ENCODE data around the gene TBC1D8. TPM values are rescaled to one million over a fixed set of nuclear protein-coding genes. Genes with fewer than 3 reads are reported as not detected.

TBC1D8 gene
- total RNA-seq, 1 experiment from 2014 or later, result 48.1 TPM

GRCh38 chr2:101145406-101145805 lies 5.8 kb downstream of the TBC1D8 start:
- peaks cover 22% of the 10 kb centered on the region for H3K36me3 Mint-ChIP-seq (ENCODE audit: insufficient read depth, unreplicated experiment)
- peak overlapping the region; percentile 61 for H3K27ac Mint-ChIP-seq (ENCODE audit: low read depth, unreplicated experiment)
- ChIA-PET CTCF (interaction anchor here (0.6 to 1.6 kb wide), 3 partner anchors 25 to 1170 kb away, joined by 3 to 7 read pairs (median 7); no protein-coding TSS in a partner anchor), POLR2A (interaction anchor here (0.6 to 12.6 kb wide), 13 partner anchors 10 to 377 kb away, joined by 3 to 275 read pairs (median 4); partner anchors contain the start of gene RPL31)
- BruUV-seq (replicated peaks), result no TSS peak
- peak; percentile 71 for DNase-seq (ENCODE audit: unreplicated experiment)
- no peak for TF ChIP-seq CTCF (IDR thresholded peaks at IDR 0.05; ENCODE audit: unreplicated experiment)
- intact Hi-C loops (cut with micrococcal nuclease), result no loop called here
- H3K4me3 Mint-ChIP-seq (ENCODE audit: unreplicated experiment), result peak overlapping the region; percentile 56
- peaks cover 77% of the 10 kb centered on the region for H3K4me1 Mint-ChIP-seq (ENCODE audit: insufficient read depth, unreplicated experiment)
- no peaks in the 10 kb centered on the region for H3K9me3 Mint-ChIP-seq (ENCODE audit: unreplicated experiment)
- no peaks in the 10 kb centered on the region for H3K27me3 Mint-ChIP-seq (ENCODE audit: insufficient read depth, unreplicated experiment)

- Mint-ChIP-seq H3K27me3 (ENCODE audit: insufficient read depth, unreplicated experiment) (no peaks in the 10 kb centered on the region), H3K4me3 (ENCODE audit: unreplicated experiment) (no peak overlapping the region), H3K36me3 (ENCODE audit: insufficient read depth, unreplicated experiment) (peaks cover 18% of the 10 kb centered on the region), H3K4me1 (ENCODE audit: insufficient read depth, unreplicated experiment) (peaks cover 64% of the 10 kb centered on the region), H3K9me3 (ENCODE audit: unreplicated experiment) (no peaks in the 10 kb centered on the region), H3K27ac (ENCODE audit: low read depth, unreplicated experiment) (no peak overlapping the region)
- TF ChIP-seq CTCF (IDR thresholded peaks at IDR 0.05; ENCODE audit: unreplicated experiment), result no peak
- intact Hi-C loops (cut with micrococcal nuclease), result no loop called here
- ChIA-PET POLR2A (interaction anchor here (0.7 to 4.4 kb wide), 2 partner anchors 9 to 16 kb away, joined by 3 to 35 read pairs; partner anchors contain the start of gene TBC1D8), CTCF (interaction anchor here (1.5 kb wide), 1 partner anchor 106 kb away, joined by 3 read pairs; no protein-coding TSS in a partner anchor)
- BruUV-seq (replicated peaks), result no TSS peak
- DNase-seq (ENCODE audit: unreplicated experiment), result no peak
These were observed 9.0 kb downstream of the TBC1D8 start for GRCh38 chr2:101142163-101142562.

- DNase-seq (ENCODE audit: unreplicated experiment), result peak; percentile 66
- TF ChIP-seq CTCF (IDR thresholded peaks at IDR 0.05; ENCODE audit: unreplicated experiment), result no peak
- ChIA-PET CTCF (interaction anchor here (0.8 to 1.5 kb wide), 6 partner anchors 16 to 105 kb away, joined by 3 to 4 read pairs (median 3); no protein-coding TSS in a partner anchor), POLR2A (interaction anchor here (0.7 to 4.4 kb wide), 8 partner anchors 9 to 132 kb away, joined by 3 to 35 read pairs (median 4); partner anchors contain the start of gene TBC1D8)
- Mint-ChIP-seq H3K36me3 (ENCODE audit: insufficient read depth, unreplicated experiment) (peaks cover 22% of the 10 kb centered on the region), H3K9me3 (ENCODE audit: unreplicated experiment) (no peaks in the 10 kb centered on the region), H3K27ac (ENCODE audit: low read depth, unreplicated experiment) (peak overlapping the region; percentile 2), H3K27me3 (ENCODE audit: insufficient read depth, unreplicated experiment) (no peaks in the 10 kb centered on the region), H3K4me3 (ENCODE audit: unreplicated experiment) (peak overlapping the region; percentile 5), H3K4me1 (ENCODE audit: insufficient read depth, unreplicated experiment) (peaks cover 53% of the 10 kb centered on the region)
- BruUV-seq (replicated peaks), result no TSS peak
- intact Hi-C loops (cut with micrococcal nuclease), result no loop called here
These were observed 10.1 kb downstream of the TBC1D8 start for GRCh38 chr2:101140978-101141655.

GRCh38 chr2:101140237-101140636 lies 10.9 kb downstream of the TBC1D8 start:
- H3K4me3 Mint-ChIP-seq (ENCODE audit: unreplicated experiment), result no peak overlapping the region
- intact Hi-C loops (cut with micrococcal nuclease), result no loop called here
- POLR2A ChIA-PET, result interaction anchor here (1.0 to 4.4 kb wide), 6 partner anchors 10 to 76 kb away, joined by 3 to 35 read pairs (median 6); partner anchors contain the start of gene TBC1D8
- H3K4me1 Mint-ChIP-seq (ENCODE audit: insufficient read depth, unreplicated experiment), result peaks cover 44% of the 10 kb centered on the region
- DNase-seq (ENCODE audit: unreplicated experiment), result no peak
- H3K36me3 Mint-ChIP-seq (ENCODE audit: insufficient read depth, unreplicated experiment), result peaks cover 24% of the 10 kb centered on the region
- H3K9me3 Mint-ChIP-seq (ENCODE audit: unreplicated experiment), result no peaks in the 10 kb centered on the region
- CTCF ChIA-PET, result interaction anchor here (0.6 to 1.4 kb wide), 8 partner anchors 10 to 137 kb away, joined by 3 to 5 read pairs (median 4); no protein-coding TSS in a partner anchor
- BruUV-seq (replicated peaks), result no TSS peak
- TF ChIP-seq CTCF (IDR thresholded peaks at IDR 0.05; ENCODE audit: unreplicated experiment), result no peak
- H3K27ac Mint-ChIP-seq (ENCODE audit: low read depth, unreplicated experiment), result no peak overlapping the region
- no peaks in the 10 kb centered on the region for H3K27me3 Mint-ChIP-seq (ENCODE audit: insufficient read depth, unreplicated experiment)
